GM20000 (cell line): ENCODE data around the gene MAD1L1.

Experiments
- DNase-seq: peaks from one replicate; pipeline ENCODE4 v3.0.0; 2012; ENCODE audit warnings: low spot score
- CTCF ChIP-seq: IDR thresholded peaks from 2 replicates; pipeline ENCODE4 v1.5.1; 2012; ENCODE audit warnings: mild to moderate bottlenecking, control low read depth; ENCODE audit errors: extremely low read depth, missing control alignments

The MAD1L1 gene

GRCh38 chr7:2120251-2120660 is 112.5 kb downstream of the MAD1L1 start:
- TF ChIP-seq CTCF = no peak
- DNase-seq = no peak

- TF ChIP-seq CTCF = no peak
Observed at GRCh38 chr7:2118630-2119190, 114.0 kb downstream of the MAD1L1 start.

GRCh38 chr7:2118056-2118455 is 114.7 kb downstream of the MAD1L1 start:
- no peak for DNase-seq
- TF ChIP-seq CTCF = no peak

More at GRCh38 chr7:2118630-2119190, 114.0 kb downstream of the MAD1L1 start:
- DNase-seq = no peak

GRCh38 chr7:2117646-2118045 is 115.1 kb downstream of the MAD1L1 start:
- DNase-seq = no peak
- TF ChIP-seq CTCF = no peak

GRCh38 chr7:2116989-2117591 is 115.7 kb downstream of the MAD1L1 start:
- DNase-seq = no peak
- no peak for TF ChIP-seq CTCF

- no peak for TF ChIP-seq CTCF
- no peak for DNase-seq
Observed at GRCh38 chr7:2116448-2116810, 116.3 kb downstream of the MAD1L1 start.

- no peak for TF ChIP-seq CTCF
- no peak for DNase-seq
Observed at GRCh38 chr7:2115760-2116447, 116.8 kb downstream of the MAD1L1 start.
